HG02973 (cell line): ENCODE data around the gene ADRA2C.
"Not testable (repeated sequence)": the region's sequence is repeated elsewhere in the genome, so short reads cannot be mapped to it uniquely, and the experiment has no call there.

ENCODE experiments used
- ATAC-seq: cut with Tn5 transposase; IDR thresholded peaks from one replicate; pipeline ENCODE4 v1.9.1; 2021; ENCODE audit warnings: moderate library complexity; ENCODE audit not compliant: unreplicated experiment

Gene ADRA2C

GRCh38 chr4:3810111-3810680 is 44.0 kb downstream of the ADRA2C start:
- ATAC-seq: no peak

GRCh38 chr4:3810796-3811485 is 44.8 kb downstream of the ADRA2C start:
- no peak for ATAC-seq

- no peak for ATAC-seq
These were observed 45.4 kb downstream of the ADRA2C start for GRCh38 chr4:3811621-3812020.

- ATAC-seq: no peak
These were observed 46.2 kb downstream of the ADRA2C start for GRCh38 chr4:3812211-3812934.

GRCh38 chr4:3813151-3814052 is 47.2 kb downstream of the ADRA2C start:
- ATAC-seq: no peak

- ATAC-seq: no peak
These were observed 47.9 kb downstream of the ADRA2C start for GRCh38 chr4:3814053-3814570.

GRCh38 chr4:3814838-3815237 is 48.7 kb downstream of the ADRA2C start:
- not testable (repeated sequence) for ATAC-seq

- no peak for ATAC-seq
These were observed 50.2 kb downstream of the ADRA2C start for GRCh38 chr4:3816256-3816825.

- no peak for ATAC-seq
These were observed 51.1 kb downstream of the ADRA2C start for GRCh38 chr4:3816983-3817960.
